ENCODE results near the gene CBX8.

GRCh38 chr17:79750650-79751545 lies 46.0 kb downstream of the CBX8 start:
- no peak for TF ChIP-seq CTCF (IDR thresholded peaks at IDR 0.05)
- no peak for TF ChIP-seq POLR2A (IDR thresholded peaks at IDR 0.05)
